Neutrophil (primary cell): Measurements from ENCODE around the gene PCSK6.

Experiments used
- H3K27ac ChIP-seq: fragments of 200-600 bp; sonication (generic); 2 replicates; pipeline ENCODE4 v1.5.1; 2016; ENCODE audit warnings: mild to moderate bottlenecking, moderate library complexity
- H3K27me3 ChIP-seq: fragments of 200-600 bp; sonication (generic); 2 replicates; pipeline ENCODE4 v1.6.0; 2016; ENCODE audit warnings: mild to moderate bottlenecking
- H3K36me3 ChIP-seq: fragments of 200-600 bp; sonication (generic); 2 replicates; pipeline ENCODE4 v1.5.1; 2017
- H3K4me1 ChIP-seq, 2 experiments: fragments of 200-600 bp in 1 of 2; sonication (generic) in 1 of 2; 1 replicate in 1 of 2; 2 replicates in 1 of 2; pipeline versions ENCODE4 v1.5.1 to v1.6.1; 2013 to 2016; ENCODE audit warnings: low read depth in 1 of 2, low read length in 1 of 2, mild to moderate bottlenecking in 1 of 2, moderate library complexity in 1 of 2; ENCODE audit not compliant: control insufficient read depth in 1 of 2, insufficient read depth in 1 of 2
- H3K4me3 ChIP-seq, 2 experiments: fragments of 200-600 bp in 1 of 2; sonication (generic) in 1 of 2; 1 replicate in 1 of 2; 2 replicates in 1 of 2; pipeline ENCODE4 v1.5.1; 2013 to 2016; ENCODE audit warnings: low read depth in 1 of 2, low read length in 1 of 2, mild to moderate bottlenecking in 1 of 2, moderate library complexity in 1 of 2
- H3K9me3 ChIP-seq: fragments of 200-600 bp; sonication (generic); 2 replicates; pipeline ENCODE4 v1.5.1; 2016
- CTCF ChIP-seq: fragments of 200-600 bp; sonication (generic); IDR thresholded peaks from 2 replicates; pipeline ENCODE4 v1.5.1; 2016; ENCODE audit warnings: antibody characterized with exemption

Gene PCSK6

GRCh38 chr15:101445562-101446517, 43.7 kb downstream of the PCSK6 start:
- no peaks in the 10 kb centered on the region for H3K36me3 ChIP-seq
- peak overlapping the region; percentile 24 for H3K27ac ChIP-seq
- H3K9me3 ChIP-seq = no peaks in the 10 kb centered on the region
- TF ChIP-seq CTCF = no peak
- H3K4me3 ChIP-seq = no peak overlapping the region
- peaks cover 12 to 15% of the 10 kb centered on the region in 2 experiments for H3K4me1 ChIP-seq
- H3K27me3 ChIP-seq = peaks cover 18% of the 10 kb centered on the region

GRCh38 chr15:101444807-101445508, 44.5 kb downstream of the PCSK6 start:
- H3K4me1 ChIP-seq = peaks cover 12 to 15% of the 10 kb centered on the region in 2 experiments
- H3K27me3 ChIP-seq = peaks cover 17% of the 10 kb centered on the region
- TF ChIP-seq CTCF = no peak
- no peaks in the 10 kb centered on the region for H3K9me3 ChIP-seq
- no peaks in the 10 kb centered on the region for H3K36me3 ChIP-seq
- H3K27ac ChIP-seq = no peak overlapping the region
- no peak overlapping the region for H3K4me3 ChIP-seq

- TF ChIP-seq CTCF = no peak
- no peaks in the 10 kb centered on the region for H3K9me3 ChIP-seq
- no peak overlapping the region for H3K27ac ChIP-seq
- peaks cover 20% of the 10 kb centered on the region for H3K27me3 ChIP-seq
- H3K4me1 ChIP-seq = peaks cover 12 to 15% of the 10 kb centered on the region in 2 experiments
- H3K4me3 ChIP-seq = no peak overlapping the region
- no peaks in the 10 kb centered on the region for H3K36me3 ChIP-seq
Observed at GRCh38 chr15:101444015-101444414, 45.5 kb downstream of the PCSK6 start.

- peaks cover 37% of the 10 kb centered on the region for H3K27me3 ChIP-seq
- H3K9me3 ChIP-seq = no peaks in the 10 kb centered on the region
- H3K4me3 ChIP-seq = no peak overlapping the region
- TF ChIP-seq CTCF = no peak
- peaks cover 12 to 15% of the 10 kb centered on the region in 2 experiments for H3K4me1 ChIP-seq
- H3K36me3 ChIP-seq = no peaks in the 10 kb centered on the region
- no peak overlapping the region for H3K27ac ChIP-seq
Observed at GRCh38 chr15:101442272-101442671, 47.2 kb downstream of the PCSK6 start.

GRCh38 chr15:101441696-101442095, 47.8 kb downstream of the PCSK6 start:
- Histone ChIP-seq H3K27me3 (peaks cover 37% of the 10 kb centered on the region), H3K27ac (no peak overlapping the region), H3K9me3 (no peaks in the 10 kb centered on the region), H3K36me3 (no peaks in the 10 kb centered on the region), H3K4me3 (no peak overlapping the region), H3K4me1 (peaks cover 11 to 13% of the 10 kb centered on the region in 2 experiments)
- TF ChIP-seq CTCF = no peak
